Measurements from ENCODE around the gene ODC1.

ODC1 gene

GRCh38 chr2:10423400-10423774 lies 24.7 kb downstream of the ODC1 start:
- H3K36me3 ChIP-seq (ENCODE audit: control insufficient read depth, insufficient read depth, low read length): peaks cover 16% of the 10 kb centered on the region
- no peak overlapping the region for H3K27ac ChIP-seq (ENCODE audit: low read depth, low read length, severe bottlenecking)
- WGBS, 2 experiments (ENCODE audit: insufficient coverage in 2 of 2): 80 to 96% methylated on average over 5 to 6 of the region's 6 CpGs
- H3K4me1 ChIP-seq (ENCODE audit: control insufficient read depth, insufficient read depth, low read length, poor library complexity, severe bottlenecking): no peaks in the 10 kb centered on the region
- no peak overlapping the region for H3K4me3 ChIP-seq (ENCODE audit: extremely low read depth, insufficient read depth, low read length, poor library complexity, severe bottlenecking)
- H3K9me3 ChIP-seq (ENCODE audit: control insufficient read depth, low read length): no peaks in the 10 kb centered on the region

GRCh38 chr2:10422732-10423399 lies 25.3 kb downstream of the ODC1 start:
- Histone ChIP-seq H3K27ac (ENCODE audit: low read depth, low read length, severe bottlenecking) (no peak overlapping the region), H3K4me1 (ENCODE audit: control insufficient read depth, insufficient read depth, low read length, poor library complexity, severe bottlenecking) (no peaks in the 10 kb centered on the region), H3K36me3 (ENCODE audit: control insufficient read depth, insufficient read depth, low read length) (peaks cover 16% of the 10 kb centered on the region), H3K4me3 (ENCODE audit: extremely low read depth, insufficient read depth, low read length, poor library complexity, severe bottlenecking) (no peak overlapping the region), H3K9me3 (ENCODE audit: control insufficient read depth, low read length) (no peaks in the 10 kb centered on the region)
- WGBS, 2 experiments (ENCODE audit: insufficient coverage in 2 of 2): 91 to 98% methylated on average over 21 to 23 of the region's 24 CpGs

- WGBS, 2 experiments (ENCODE audit: insufficient coverage in 2 of 2): 90% methylated on average over 6 of the region's 6 CpGs
These were observed 25.9 kb downstream of the ODC1 start for GRCh38 chr2:10422251-10422650.

GRCh38 chr2:10419553-10420257 lies 28.4 kb downstream of the ODC1 start:
- Histone ChIP-seq H3K27ac (ENCODE audit: low read depth, low read length, severe bottlenecking) (no peak overlapping the region), H3K4me1 (ENCODE audit: control insufficient read depth, insufficient read depth, low read length, poor library complexity, severe bottlenecking) (no peaks in the 10 kb centered on the region), H3K36me3 (ENCODE audit: control insufficient read depth, insufficient read depth, low read length) (peaks cover 15% of the 10 kb centered on the region), H3K4me3 (ENCODE audit: extremely low read depth, insufficient read depth, low read length, poor library complexity, severe bottlenecking) (no peak overlapping the region), H3K9me3 (ENCODE audit: control insufficient read depth, low read length) (no peaks in the 10 kb centered on the region)
- WGBS, 2 experiments (ENCODE audit: insufficient coverage in 2 of 2): 96 to 97% methylated on average over 43 to 48 of the region's 54 CpGs

More at GRCh38 chr2:10422251-10422650, 25.9 kb downstream of the ODC1 start:
- no peak overlapping the region for H3K27ac ChIP-seq (ENCODE audit: low read depth, low read length, severe bottlenecking)
- peaks cover 16% of the 10 kb centered on the region for H3K36me3 ChIP-seq (ENCODE audit: control insufficient read depth, insufficient read depth, low read length)
- H3K4me1 ChIP-seq (ENCODE audit: control insufficient read depth, insufficient read depth, low read length, poor library complexity, severe bottlenecking): no peaks in the 10 kb centered on the region
- no peak overlapping the region for H3K4me3 ChIP-seq (ENCODE audit: extremely low read depth, insufficient read depth, low read length, poor library complexity, severe bottlenecking)
- no peaks in the 10 kb centered on the region for H3K9me3 ChIP-seq (ENCODE audit: control insufficient read depth, low read length)

GRCh38 chr2:10417551-10418335 lies 30.4 kb downstream of the ODC1 start:
- H3K27ac ChIP-seq (ENCODE audit: low read depth, low read length, severe bottlenecking): no peak overlapping the region

GRCh38 chr2:10415640-10416039 lies 32.5 kb downstream of the ODC1 start:
- WGBS, 2 experiments (ENCODE audit: insufficient coverage in 2 of 2): 89 to 94% methylated on average over 11 to 12 of the region's 12 CpGs
- H3K4me3 ChIP-seq (ENCODE audit: extremely low read depth, insufficient read depth, low read length, poor library complexity, severe bottlenecking): no peak overlapping the region

More at GRCh38 chr2:10417551-10418335, 30.4 kb downstream of the ODC1 start:
- WGBS, 2 experiments (ENCODE audit: insufficient coverage in 2 of 2): 93 to 98% methylated on average over 3 to 5 of the region's 6 CpGs
- H3K4me1 ChIP-seq (ENCODE audit: control insufficient read depth, insufficient read depth, low read length, poor library complexity, severe bottlenecking): peaks cover 7% of the 10 kb centered on the region
- H3K9me3 ChIP-seq (ENCODE audit: control insufficient read depth, low read length): no peaks in the 10 kb centered on the region
- peaks cover 5% of the 10 kb centered on the region for H3K36me3 ChIP-seq (ENCODE audit: control insufficient read depth, insufficient read depth, low read length)
- H3K4me3 ChIP-seq (ENCODE audit: extremely low read depth, insufficient read depth, low read length, poor library complexity, severe bottlenecking): no peak overlapping the region

GRCh38 chr2:10415048-10415447 lies 33.1 kb downstream of the ODC1 start:
- 94 to 95% methylated on average over 8 of the region's 8 CpGs for WGBS, 2 experiments (ENCODE audit: insufficient coverage in 2 of 2)
- Histone ChIP-seq H3K27ac (ENCODE audit: low read depth, low read length, severe bottlenecking) (no peak overlapping the region), H3K4me1 (ENCODE audit: control insufficient read depth, insufficient read depth, low read length, poor library complexity, severe bottlenecking) (peaks cover 7% of the 10 kb centered on the region), H3K36me3 (ENCODE audit: control insufficient read depth, insufficient read depth, low read length) (peaks cover 11% of the 10 kb centered on the region), H3K4me3 (ENCODE audit: extremely low read depth, insufficient read depth, low read length, poor library complexity, severe bottlenecking) (no peak overlapping the region), H3K9me3 (ENCODE audit: control insufficient read depth, low read length) (peaks cover 4% of the 10 kb centered on the region)

More at GRCh38 chr2:10415640-10416039, 32.5 kb downstream of the ODC1 start:
- H3K9me3 ChIP-seq (ENCODE audit: control insufficient read depth, low read length): peaks cover 4% of the 10 kb centered on the region
- peaks cover 7% of the 10 kb centered on the region for H3K4me1 ChIP-seq (ENCODE audit: control insufficient read depth, insufficient read depth, low read length, poor library complexity, severe bottlenecking)
- H3K36me3 ChIP-seq (ENCODE audit: control insufficient read depth, insufficient read depth, low read length): peaks cover 10% of the 10 kb centered on the region
- no peak overlapping the region for H3K27ac ChIP-seq (ENCODE audit: low read depth, low read length, severe bottlenecking)

GRCh38 chr2:10414591-10414990 lies 33.5 kb downstream of the ODC1 start:
- 94% methylated on average over 3 to 10 of the region's 10 CpGs for WGBS, 2 experiments (ENCODE audit: insufficient coverage in 2 of 2)
- H3K36me3 ChIP-seq (ENCODE audit: control insufficient read depth, insufficient read depth, low read length): peaks cover 11% of the 10 kb centered on the region
- no peak overlapping the region for H3K27ac ChIP-seq (ENCODE audit: low read depth, low read length, severe bottlenecking)

GRCh38 chr2:10413991-10414451 lies 34.1 kb downstream of the ODC1 start:
- Histone ChIP-seq H3K9me3 (ENCODE audit: control insufficient read depth, low read length) (peaks cover 4% of the 10 kb centered on the region), H3K27ac (ENCODE audit: low read depth, low read length, severe bottlenecking) (no peak overlapping the region), H3K4me3 (ENCODE audit: extremely low read depth, insufficient read depth, low read length, poor library complexity, severe bottlenecking) (no peak overlapping the region), H3K36me3 (ENCODE audit: control insufficient read depth, insufficient read depth, low read length) (peaks cover 11% of the 10 kb centered on the region), H3K4me1 (ENCODE audit: control insufficient read depth, insufficient read depth, low read length, poor library complexity, severe bottlenecking) (peaks cover 8% of the 10 kb centered on the region)
- 88 to 91% methylated on average over 4 to 6 of the region's 7 CpGs for WGBS, 2 experiments (ENCODE audit: insufficient coverage in 2 of 2)

More at GRCh38 chr2:10414591-10414990, 33.5 kb downstream of the ODC1 start:
- peaks cover 4% of the 10 kb centered on the region for H3K9me3 ChIP-seq (ENCODE audit: control insufficient read depth, low read length)
- peaks cover 7% of the 10 kb centered on the region for H3K4me1 ChIP-seq (ENCODE audit: control insufficient read depth, insufficient read depth, low read length, poor library complexity, severe bottlenecking)
- H3K4me3 ChIP-seq (ENCODE audit: extremely low read depth, insufficient read depth, low read length, poor library complexity, severe bottlenecking): no peak overlapping the region

GRCh38 chr2:10413503-10413902 lies 34.6 kb downstream of the ODC1 start:
- Histone ChIP-seq H3K4me1 (ENCODE audit: control insufficient read depth, insufficient read depth, low read length, poor library complexity, severe bottlenecking) (peaks cover 13% of the 10 kb centered on the region), H3K27ac (ENCODE audit: low read depth, low read length, severe bottlenecking) (no peak overlapping the region), H3K36me3 (ENCODE audit: control insufficient read depth, insufficient read depth, low read length) (peaks cover 11% of the 10 kb centered on the region), H3K4me3 (ENCODE audit: extremely low read depth, insufficient read depth, low read length, poor library complexity, severe bottlenecking) (no peak overlapping the region), H3K9me3 (ENCODE audit: control insufficient read depth, low read length) (peaks cover 4% of the 10 kb centered on the region)
- WGBS, 2 experiments (ENCODE audit: insufficient coverage in 2 of 2): 97 to 100% methylated on average over 6 to 10 of the region's 10 CpGs
